ENCODE data around the gene ANKRD52.
A peak's percentile ranks its signal among the peaks of the same experiment; 100 is the strongest.

The ANKRD52 gene

GRCh38 chr12:56256326-56256960 lies 1.7 kb downstream of the ANKRD52 start:
- DNase-seq (ENCODE audit: extremely low read depth, low read depth), result no peak
- H3K4me3 ChIP-seq (replicated peaks; ENCODE audit: low read depth, low read length), result peak overlapping the region; percentile 62
- TF ChIP-seq CTCF (IDR thresholded peaks at IDR 0.05; ENCODE audit: low read depth, low read length, missing control alignments), result peak; percentile 15

- TF ChIP-seq CTCF (IDR thresholded peaks at IDR 0.05; ENCODE audit: low read depth, low read length, missing control alignments), result no peak
- no peak for DNase-seq (ENCODE audit: extremely low read depth, low read depth)
- no peak overlapping the region for H3K4me3 ChIP-seq (replicated peaks; ENCODE audit: low read depth, low read length)
Observed at GRCh38 chr12:56255671-56256070, 2.5 kb downstream of the ANKRD52 start.

GRCh38 chr12:56253091-56253490 lies 5.1 kb downstream of the ANKRD52 start:
- TF ChIP-seq CTCF (IDR thresholded peaks at IDR 0.05; ENCODE audit: low read depth, low read length, missing control alignments), result no peak
- no peak for DNase-seq (ENCODE audit: extremely low read depth, low read depth)
- H3K4me3 ChIP-seq (replicated peaks; ENCODE audit: low read depth, low read length), result no peak overlapping the region

- H3K4me3 ChIP-seq (replicated peaks; ENCODE audit: low read depth, low read length), result no peak overlapping the region
- DNase-seq (ENCODE audit: extremely low read depth, low read depth), result no peak
- TF ChIP-seq CTCF (IDR thresholded peaks at IDR 0.05; ENCODE audit: low read depth, low read length, missing control alignments), result no peak
Observed at GRCh38 chr12:56252649-56253048, 5.5 kb downstream of the ANKRD52 start.

- no peak for DNase-seq (ENCODE audit: extremely low read depth, low read depth)
- no peak overlapping the region for H3K4me3 ChIP-seq (replicated peaks; ENCODE audit: low read depth, low read length)
- no peak for TF ChIP-seq CTCF (IDR thresholded peaks at IDR 0.05; ENCODE audit: low read depth, low read length, missing control alignments)
Observed at GRCh38 chr12:56248711-56249110, 9.5 kb downstream of the ANKRD52 start.

DNA sequence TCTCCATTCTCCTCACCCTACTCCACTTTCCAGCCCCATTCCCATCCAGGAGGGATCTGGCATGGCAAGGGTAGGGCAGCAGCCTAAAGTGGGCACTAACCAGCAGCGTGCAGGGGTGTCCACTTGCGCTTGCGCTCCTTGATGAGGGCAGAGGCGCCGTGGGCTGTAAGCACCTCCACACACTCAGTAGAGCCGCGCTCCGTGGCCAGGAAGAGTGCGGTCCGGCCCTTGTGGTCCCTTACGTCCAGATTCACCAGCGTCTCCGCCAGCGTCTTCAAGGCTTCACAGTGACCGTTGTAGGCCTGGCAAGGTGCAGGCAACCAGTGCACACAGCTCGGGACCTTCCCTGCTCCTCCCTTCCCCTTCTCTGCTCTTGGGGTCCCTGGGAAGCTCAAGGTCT lies 10.3 kb downstream of the ANKRD52 start:
- TF ChIP-seq CTCF (IDR thresholded peaks at IDR 0.05; ENCODE audit: low read depth, low read length, missing control alignments), result no peak
- H3K4me3 ChIP-seq (replicated peaks; ENCODE audit: low read depth, low read length), result no peak overlapping the region
- DNase-seq (ENCODE audit: extremely low read depth, low read depth), result no peak

DNA sequence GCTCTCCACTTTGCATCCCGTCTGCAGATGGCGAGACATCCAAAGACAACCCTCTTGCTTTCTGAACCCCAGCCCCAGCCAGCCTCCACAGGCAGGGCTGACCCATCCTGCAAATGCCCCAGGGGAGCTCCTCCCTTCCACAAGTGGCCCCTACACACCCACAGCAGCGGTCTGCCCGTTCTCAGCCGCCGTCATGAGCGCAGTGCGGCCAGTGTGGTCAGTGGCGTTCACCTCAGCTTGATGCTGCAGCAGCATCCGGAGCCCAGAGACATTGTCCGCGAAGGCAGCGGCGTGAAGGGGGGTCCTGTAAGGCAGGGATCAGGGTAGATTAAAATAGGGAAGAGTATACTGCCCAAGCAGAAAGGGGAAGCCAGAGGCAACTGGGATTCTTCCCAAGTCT lies 13.7 kb downstream of the ANKRD52 start:
- no peak for TF ChIP-seq CTCF (IDR thresholded peaks at IDR 0.05; ENCODE audit: low read depth, low read length, missing control alignments)
- no peak overlapping the region for H3K4me3 ChIP-seq (replicated peaks; ENCODE audit: low read depth, low read length)
- no peak for DNase-seq (ENCODE audit: extremely low read depth, low read depth)

All from HFF-Myc (cell line).